ENCODE results near the gene NUBP2.

The NUBP2 gene

GRCh38 chr16:1740781-1741490 lies 41.8 kb upstream of the NUBP2 start:
- Histone ChIP-seq H3K9me3 (ENCODE audit: control insufficient read depth, insufficient read depth, low read depth, low read length) (no peaks in the 10 kb centered on the region), H3K4me3 (ENCODE audit: low read depth, low read length) (no peak overlapping the region), H3K4me1 (ENCODE audit: control insufficient read depth, insufficient read depth, low read length) (no peaks in the 10 kb centered on the region), H3K27ac (ENCODE audit: extremely low read depth, low read depth, low read length) (no peak overlapping the region), H3K36me3 (ENCODE audit: control insufficient read depth in 2 of 2, insufficient read depth in 1 of 2, low read length in 2 of 2) (peaks cover 0 to 56% of the 10 kb centered on the region in 2 experiments; a peak in 1 of 3 replicates)
- ChIA-PET POLR2A (no interaction called here), CTCF (no interaction called here)
- TF ChIP-seq, protein P1, sequence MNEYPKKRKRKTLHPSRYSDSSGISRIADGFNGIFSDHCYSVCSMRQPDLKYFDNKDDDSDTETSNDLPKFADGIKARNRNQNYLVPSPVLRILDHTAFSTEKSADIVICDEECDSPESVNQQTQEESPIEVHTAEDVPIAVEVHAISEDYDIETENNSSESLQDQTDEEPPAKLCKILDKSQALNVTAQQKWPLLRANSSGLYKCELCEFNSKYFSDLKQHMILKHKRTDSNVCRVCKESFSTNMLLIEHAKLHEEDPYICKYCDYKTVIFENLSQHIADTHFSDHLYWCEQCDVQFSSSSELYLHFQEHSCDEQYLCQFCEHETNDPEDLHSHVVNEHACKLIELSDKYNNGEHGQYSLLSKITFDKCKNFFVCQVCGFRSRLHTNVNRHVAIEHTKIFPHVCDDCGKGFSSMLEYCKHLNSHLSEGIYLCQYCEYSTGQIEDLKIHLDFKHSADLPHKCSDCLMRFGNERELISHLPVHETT (tag by site-specific recombination; IDR thresholded peaks at IDR 0.05): no peak
- TF ChIP-seq ATF2 (tag by site-specific recombination; IDR thresholded peaks at IDR 0.05; ENCODE audit: low read depth): no peak
- no peak for TF ChIP-seq MZF1 (tag by site-specific recombination; IDR thresholded peaks at IDR 0.05; ENCODE audit: borderline replicate concordance)
- TF ChIP-seq SCRT1 (tag by site-specific recombination; IDR thresholded peaks at IDR 0.05; ENCODE audit: borderline replicate concordance): no peak
- TF ChIP-seq ZNF114 (tag by site-specific recombination; IDR thresholded peaks at IDR 0.05): no peak
- TF ChIP-seq, protein P2, sequence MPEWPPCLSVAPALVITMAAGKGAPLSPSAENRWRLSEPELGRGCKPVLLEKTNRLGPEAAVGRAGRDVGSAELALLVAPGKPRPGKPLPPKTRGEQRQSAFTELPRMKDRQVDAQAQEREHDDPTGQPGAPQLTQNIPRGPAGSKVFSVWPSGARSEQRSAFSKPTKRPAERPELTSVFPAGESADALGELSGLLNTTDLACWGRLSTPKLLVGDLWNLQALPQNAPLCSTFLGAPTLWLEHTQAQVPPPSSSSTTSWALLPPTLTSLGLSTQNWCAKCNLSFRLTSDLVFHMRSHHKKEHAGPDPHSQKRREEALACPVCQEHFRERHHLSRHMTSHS (tag by site-specific recombination; IDR thresholded peaks at IDR 0.05): no peak
- no peak for TF ChIP-seq ZBTB49 (tag by site-specific recombination; IDR thresholded peaks at IDR 0.05; ENCODE audit: low read depth)
- TF ChIP-seq ZNF302 (tag by site-specific recombination; IDR thresholded peaks at IDR 0.05; ENCODE audit: low read depth): no peak
- no peak for TF ChIP-seq ZIC2 (tag by site-specific recombination; IDR thresholded peaks at IDR 0.05)
- TF ChIP-seq KLF1 (tag by site-specific recombination; IDR thresholded peaks at IDR 0.05): no peak
- TF ChIP-seq ZNF394 (tag by site-specific recombination; IDR thresholded peaks at IDR 0.05; ENCODE audit: borderline replicate concordance): no peak
- TF ChIP-seq ZBTB48 (tag by site-specific recombination; IDR thresholded peaks at IDR 0.05): no peak
- TF ChIP-seq ZNF585B (tag by site-specific recombination; IDR thresholded peaks at IDR 0.05): no peak
- TF ChIP-seq ZNF548 (tag by site-specific recombination; IDR thresholded peaks at IDR 0.05): no peak
- TF ChIP-seq ZNF629 (tag by site-specific recombination; IDR thresholded peaks at IDR 0.05): no peak
- TF ChIP-seq ZNF664 (tag by site-specific recombination; IDR thresholded peaks at IDR 0.05): no peak

DNA sequence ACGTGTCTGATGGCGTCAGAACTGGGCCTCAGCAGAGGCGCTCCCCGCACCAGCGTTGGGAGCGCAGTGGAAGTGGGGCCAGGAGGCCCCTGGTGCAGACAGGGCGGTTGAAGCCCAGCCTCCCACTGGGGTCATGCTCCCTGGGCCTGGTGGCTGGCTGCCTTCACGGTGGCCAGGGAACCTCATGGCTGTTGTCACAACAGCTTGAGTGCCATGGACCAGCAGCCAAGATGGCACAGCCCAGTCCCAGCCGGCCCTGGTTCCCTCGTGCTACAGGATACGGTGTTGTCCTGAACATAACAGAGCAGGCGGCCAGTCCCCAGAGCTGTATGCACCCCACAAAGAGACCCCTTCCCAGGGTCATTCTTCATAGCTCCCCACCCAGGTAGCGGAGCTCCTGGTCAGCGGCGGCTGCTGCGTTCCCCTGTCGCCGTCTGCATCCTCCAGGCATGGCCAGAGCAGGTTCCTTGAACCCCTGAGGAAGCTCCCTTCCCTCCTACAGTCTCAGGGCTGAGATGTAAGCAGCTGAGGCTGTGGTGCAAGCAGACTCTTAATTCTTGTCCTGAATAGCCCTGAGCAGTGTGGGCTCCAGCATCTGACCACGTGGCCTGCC lies 41.1 kb upstream of the NUBP2 start:
- TF ChIP-seq ZNF223 (tag by site-specific recombination; IDR thresholded peaks at IDR 0.05): no peak
- no peak for TF ChIP-seq ZNF768 (tag by site-specific recombination; IDR thresholded peaks at IDR 0.05)
- TF ChIP-seq, protein P3, sequence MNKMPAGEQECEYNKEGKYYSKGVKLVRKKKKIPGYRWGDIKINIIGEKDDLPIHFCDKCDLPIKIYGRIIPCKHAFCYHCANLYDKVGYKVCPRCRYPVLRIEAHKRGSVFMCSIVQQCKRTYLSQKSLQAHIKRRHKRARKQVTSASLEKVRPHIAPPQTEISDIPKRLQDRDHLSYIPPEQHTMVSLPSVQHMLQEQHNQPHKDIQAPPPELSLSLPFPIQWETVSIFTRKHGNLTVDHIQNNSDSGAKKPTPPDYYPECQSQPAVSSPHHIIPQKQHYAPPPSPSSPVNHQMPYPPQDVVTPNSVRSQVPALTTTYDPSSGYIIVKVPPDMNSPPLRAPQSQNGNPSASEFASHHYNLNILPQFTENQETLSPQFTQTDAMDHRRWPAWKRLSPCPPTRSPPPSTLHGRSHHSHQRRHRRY (tag by site-specific recombination; IDR thresholded peaks at IDR 0.05): no peak
- no peak for TF ChIP-seq ZNF274 (IDR thresholded peaks at IDR 0.05; ENCODE audit: low read length)
- no peak for TF ChIP-seq ZNF274 (tag by site-specific recombination; IDR thresholded peaks at IDR 0.05; ENCODE audit: borderline replicate concordance)
- TF ChIP-seq ZNF747 (tag by site-specific recombination; IDR thresholded peaks at IDR 0.05): no peak
- no peak for TF ChIP-seq ZBTB10 (tag by site-specific recombination; IDR thresholded peaks at IDR 0.05)
- H3K27ac ChIP-seq (ENCODE audit: extremely low read depth, low read depth, low read length): no peak overlapping the region
- H3K4me3 ChIP-seq (ENCODE audit: low read depth, low read length): no peak overlapping the region
- CTCF ChIA-PET: no interaction called here
- no peaks in the 10 kb centered on the region for H3K9me3 ChIP-seq (ENCODE audit: control insufficient read depth, insufficient read depth, low read depth, low read length)
- POLR2A ChIA-PET: no interaction called here
- H3K4me1 ChIP-seq (ENCODE audit: control insufficient read depth, insufficient read depth, low read length): no peaks in the 10 kb centered on the region
- H3K36me3 ChIP-seq (ENCODE audit: control insufficient read depth in 2 of 2, insufficient read depth in 1 of 2, low read length in 2 of 2): peaks cover 0 to 59% of the 10 kb centered on the region in 2 experiments; a peak in 1 of 3 replicates

All from HEK293 (cell line).